PC-3 (cell line): ENCODE measurements around the gene MSH3.

Source experiments
- EZH2 ChIP-seq: fragments of 300-600 bp; sonication (generic); IDR thresholded peaks from one replicate; pipeline ENCODE4 v1.6.1; 2017; ENCODE audit warnings: antibody characterized with exemption, mild to moderate bottlenecking, low read length; ENCODE audit not compliant: unreplicated experiment
- TF ChIP-seq, protein P1 (sequence below): fragments of 300-600 bp; sonication (generic); conservative IDR thresholded peaks from 2 replicates; pipeline ENCODE4 v1.5.1; 2017; ENCODE audit warnings: antibody characterized with exemption, low read depth, mild to moderate bottlenecking, low read length

GRCh38 chr5:80863708-80864107 is 209.3 kb downstream of the MSH3 start:
- TF ChIP-seq, protein P1, sequence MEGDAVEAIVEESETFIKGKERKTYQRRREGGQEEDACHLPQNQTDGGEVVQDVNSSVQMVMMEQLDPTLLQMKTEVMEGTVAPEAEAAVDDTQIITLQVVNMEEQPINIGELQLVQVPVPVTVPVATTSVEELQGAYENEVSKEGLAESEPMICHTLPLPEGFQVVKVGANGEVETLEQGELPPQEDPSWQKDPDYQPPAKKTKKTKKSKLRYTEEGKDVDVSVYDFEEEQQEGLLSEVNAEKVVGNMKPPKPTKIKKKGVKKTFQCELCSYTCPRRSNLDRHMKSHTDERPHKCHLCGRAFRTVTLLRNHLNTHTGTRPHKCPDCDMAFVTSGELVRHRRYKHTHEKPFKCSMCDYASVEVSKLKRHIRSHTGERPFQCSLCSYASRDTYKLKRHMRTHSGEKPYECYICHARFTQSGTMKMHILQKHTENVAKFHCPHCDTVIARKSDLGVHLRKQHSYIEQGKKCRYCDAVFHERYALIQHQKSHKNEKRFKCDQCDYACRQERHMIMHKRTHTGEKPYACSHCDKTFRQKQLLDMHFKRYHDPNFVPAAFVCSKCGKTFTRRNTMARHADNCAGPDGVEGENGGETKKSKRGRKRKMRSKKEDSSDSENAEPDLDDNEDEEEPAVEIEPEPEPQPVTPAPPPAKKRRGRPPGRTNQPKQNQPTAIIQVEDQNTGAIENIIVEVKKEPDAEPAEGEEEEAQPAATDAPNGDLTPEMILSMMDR, result no peak
- TF ChIP-seq EZH2, result no peak
